Activated CD4-positive, alpha-beta T cell treated with anti-CD3 and anti-CD28 coated beads, Interleukin-2, amount 50 U/mL, for 1 hour (primary cell): ENCODE data around the gene NBEA.

Experiments used
- DNase-seq: peaks from one replicate; pipeline ENCODE4 v3.0.0-alpha.2; 2020

Gene NBEA

DNA sequence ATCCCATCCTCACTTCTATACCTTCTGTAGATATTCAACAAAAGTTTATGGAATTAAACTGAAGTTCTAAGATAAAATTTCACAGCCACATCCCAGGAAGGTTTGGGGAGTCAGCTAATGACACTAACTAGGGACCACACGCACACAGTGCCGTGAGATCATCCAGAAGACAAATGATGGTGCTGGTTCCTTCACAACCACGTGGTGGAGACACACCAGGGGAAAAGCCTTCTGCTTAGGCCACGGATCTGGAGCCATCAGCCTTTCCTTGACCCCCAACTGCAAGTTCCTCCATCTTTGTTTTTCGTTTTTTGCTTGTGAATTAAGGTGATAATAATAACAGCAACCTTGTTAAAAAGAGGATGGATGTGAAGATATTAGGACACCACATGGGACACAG, 776.0 kb downstream of the NBEA start:
- DNase-seq: no peak

- no peak for DNase-seq
Measured at GRCh38 chr13:35720290-35720689, 778.2 kb downstream of the NBEA start.

DNA sequence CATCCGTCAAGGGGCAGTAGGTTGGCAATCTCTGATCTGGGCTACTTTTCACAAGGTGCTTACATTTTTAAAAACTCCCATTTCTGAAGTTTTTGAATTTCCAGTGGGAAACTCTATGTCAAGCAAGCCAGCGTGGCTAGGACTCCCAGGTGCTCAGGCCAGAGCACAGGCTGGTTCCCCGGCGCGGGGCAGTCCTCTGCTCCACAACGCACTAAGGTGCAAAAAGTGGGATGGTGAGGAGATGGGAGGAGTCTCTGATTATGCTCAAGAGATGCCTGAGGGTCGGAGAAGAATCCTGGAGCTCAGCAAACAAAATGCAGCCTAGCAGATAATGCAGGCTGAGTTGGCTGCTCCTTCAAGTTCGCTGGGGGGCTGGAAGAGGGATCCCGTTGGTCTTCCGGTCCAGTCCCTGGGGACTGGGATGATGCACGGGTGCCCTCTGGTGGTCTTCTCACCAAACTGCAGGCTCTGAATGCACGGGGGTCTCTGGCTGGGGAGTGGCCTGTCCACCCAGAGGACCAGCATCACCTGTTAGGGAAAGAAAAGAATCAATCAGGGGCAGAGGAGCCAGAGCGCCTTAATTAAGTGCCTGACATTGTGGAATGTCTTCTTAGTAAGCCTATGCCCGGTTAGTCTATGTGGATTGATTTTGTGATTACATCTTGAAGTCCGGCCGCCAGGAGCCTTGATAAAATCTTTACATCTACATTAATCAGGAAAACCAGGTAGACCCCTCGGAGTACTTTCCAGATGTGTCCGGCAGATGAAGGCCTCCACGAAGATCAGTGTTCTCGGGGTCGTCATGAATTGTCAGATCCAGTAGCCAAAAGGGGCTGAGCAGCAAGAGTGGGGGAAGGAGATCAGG, 778.9 kb downstream of the NBEA start:
- DNase-seq: peak; percentile 8
